Panc1 (cell line): ENCODE results near the gene ANKRD17. TPM values are rescaled to one million over a fixed set of nuclear protein-coding genes. Genes with fewer than 3 reads are reported as not detected.

Experiments used
- ATAC-seq: fragments of 200-7000 bp; cut with Tn5 transposase; 2 replicates; pipeline ENCODE4 v1.9.1; 2020; ENCODE audit warnings: mild to moderate bottlenecking, moderate library complexity
- BruUV-seq: library from RNA; stranded (reverse); fragments of 400-500 nt; replicated peaks from 2 replicates; lab custom pipeline; 2021; lab: Mats Ljungman, UMichigan
- CTCF ChIA-PET: fragments of 300-600 bp; sonication (Branson Sonifier 250); formaldehyde crosslinking; loops from one replicate; lab custom pipeline; 2022; ENCODE audit warnings: antibody characterized with exemption; lab: Charles Lee
- POLR2A ChIA-PET: fragments of 300-600 bp; sonication (Branson Sonifier 250); formaldehyde crosslinking; loops from one replicate; lab custom pipeline; 2022; ENCODE audit warnings: antibody characterized with exemption; lab: Charles Lee
- DNase-seq: peaks from one replicate; pipeline ENCODE4 v3.0.0-alpha.2; 2010; ENCODE audit warnings: low read depth, low spot score
- H3K27ac ChIP-seq: 2 replicates; pipeline ENCODE4 v1.5.1; 2011; ENCODE audit warnings: mild to moderate bottlenecking, low read length, inconsistent platforms
- H3K27me3 ChIP-seq: fragments of 200-500 bp; sonication (Bioruptor generic); 2 replicates; pipeline ENCODE4 v1.6.0; 2014; ENCODE audit warnings: low read length, inconsistent platforms; ENCODE audit not compliant: control insufficient read depth, insufficient read depth
- H3K36me3 ChIP-seq: fragments of 200-500 bp; sonication (Bioruptor generic); 2 replicates; pipeline ENCODE4 v1.5.1; 2014; ENCODE audit warnings: inconsistent platforms, mild to moderate bottlenecking, low read length, moderate library complexity; ENCODE audit not compliant: control insufficient read depth, insufficient read depth
- H3K4me1 ChIP-seq: 2 replicates; pipeline ENCODE4 v1.5.1; 2011; ENCODE audit warnings: inconsistent platforms, mild to moderate bottlenecking, low read length, moderate library complexity; ENCODE audit not compliant: control insufficient read depth, insufficient read depth
- H3K4me3 ChIP-seq, 2 experiments: 2 replicates each; pipeline ENCODE4 v1.5.1; 2011 to 2012; ENCODE audit warnings: low read depth in 2 of 2, low read length in 2 of 2, mild to moderate bottlenecking in 2 of 2, inconsistent platforms in 1 of 2, moderate library complexity in 1 of 2
- H3K9me3 ChIP-seq: fragments of 200-500 bp; sonication (Bioruptor generic); 2 replicates; pipeline ENCODE4 v1.5.1; 2014; ENCODE audit warnings: low read depth, mild to moderate bottlenecking, inconsistent platforms, low read length, moderate library complexity; ENCODE audit not compliant: control insufficient read depth, insufficient read depth
- POLR2AphosphoS5 ChIP-seq: IDR thresholded peaks from 2 replicates; pipeline ENCODE4 v1.6.1; 2012; ENCODE audit warnings: mild to moderate bottlenecking, low read depth, low read length, moderate library complexity
- REST ChIP-seq, 2 experiments: IDR thresholded peaks; 2 replicates each; pipeline ENCODE4 v1.6.1; 2011 to 2012; ENCODE audit warnings: low read depth in 2 of 2, control low read depth in 1 of 2, low read length in 1 of 2, mild to moderate bottlenecking in 1 of 2, moderate library complexity in 1 of 2; ENCODE audit not compliant: insufficient read depth in 1 of 2
- SIN3A ChIP-seq: IDR thresholded peaks from 2 replicates; pipeline ENCODE4 v1.6.1; 2012; ENCODE audit warnings: low read depth, mild to moderate bottlenecking, low read length, moderate library complexity, borderline replicate concordance; ENCODE audit not compliant: insufficient read depth
- TCF7L2 ChIP-seq: IDR thresholded peaks from 2 replicates; pipeline ENCODE4 v1.6.1; 2011; ENCODE audit warnings: mild to moderate bottlenecking, low read depth, low read length, inconsistent platforms
- in situ Hi-C: cut with HindIII; loops from 2 replicates; pipeline ENCODE4 v1.10.0; 2016; ENCODE audit warnings: low sequenced_read_pairs, low pct_unique_long_range_greater_than_20kb
- intact Hi-C: fragments of 100-400 bp; cut with micrococcal nuclease; formaldehyde crosslinking; loops from one replicate; pipeline ENCODE4 v1.10.0; 2022; ENCODE audit not compliant: unreplicated experiment
- total RNA-seq: library from RNA; stranded (reverse); gene quantifications from one replicate; pipeline ENCODE4 v1.2.1, GENCODE V29; 2021; ENCODE audit not compliant: unreplicated experiment
- TF ChIP-seq, protein P1 (sequence below): fragments of 450-650 bp; IDR thresholded peaks from 2 replicates; pipeline ENCODE4 v1.5.1; 2017; ENCODE audit warnings: mild to moderate bottlenecking

ANKRD17 gene
- total RNA-seq, 1 experiment from 2014 or later: 38.5 TPM

- no peak for ATAC-seq
- ChIA-PET POLR2A (no interaction called here), CTCF (no interaction called here)
- no peak for DNase-seq
- no peak overlapping the region for H3K4me3 ChIP-seq
- no peaks in the 10 kb centered on the region for H3K4me1 ChIP-seq
- no peaks in the 10 kb centered on the region for H3K27me3 ChIP-seq
- H3K9me3 ChIP-seq: no peaks in the 10 kb centered on the region
- H3K36me3 ChIP-seq: peaks cover 18% of the 10 kb centered on the region
- in situ Hi-C loops: no loop called here
- H3K27ac ChIP-seq: no peak overlapping the region
- no TSS peak for BruUV-seq
- intact Hi-C loops: no loop called here
- TF ChIP-seq REST (IDR thresholded peaks at IDR 0.05; ENCODE audit: insufficient read depth in 1 of 2, low read depth in 2 of 2, low read length in 1 of 2) (no peak), POLR2AphosphoS5 (no peak), TCF7L2 (no peak), SIN3A (no peak)
- TF ChIP-seq, protein P1, sequence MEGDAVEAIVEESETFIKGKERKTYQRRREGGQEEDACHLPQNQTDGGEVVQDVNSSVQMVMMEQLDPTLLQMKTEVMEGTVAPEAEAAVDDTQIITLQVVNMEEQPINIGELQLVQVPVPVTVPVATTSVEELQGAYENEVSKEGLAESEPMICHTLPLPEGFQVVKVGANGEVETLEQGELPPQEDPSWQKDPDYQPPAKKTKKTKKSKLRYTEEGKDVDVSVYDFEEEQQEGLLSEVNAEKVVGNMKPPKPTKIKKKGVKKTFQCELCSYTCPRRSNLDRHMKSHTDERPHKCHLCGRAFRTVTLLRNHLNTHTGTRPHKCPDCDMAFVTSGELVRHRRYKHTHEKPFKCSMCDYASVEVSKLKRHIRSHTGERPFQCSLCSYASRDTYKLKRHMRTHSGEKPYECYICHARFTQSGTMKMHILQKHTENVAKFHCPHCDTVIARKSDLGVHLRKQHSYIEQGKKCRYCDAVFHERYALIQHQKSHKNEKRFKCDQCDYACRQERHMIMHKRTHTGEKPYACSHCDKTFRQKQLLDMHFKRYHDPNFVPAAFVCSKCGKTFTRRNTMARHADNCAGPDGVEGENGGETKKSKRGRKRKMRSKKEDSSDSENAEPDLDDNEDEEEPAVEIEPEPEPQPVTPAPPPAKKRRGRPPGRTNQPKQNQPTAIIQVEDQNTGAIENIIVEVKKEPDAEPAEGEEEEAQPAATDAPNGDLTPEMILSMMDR: no peak
These were observed 167.9 kb downstream of the ANKRD17 start for GRCh38 chr4:73090738-73091137.

- in situ Hi-C loops (no loop called here), intact Hi-C loops (no loop called here)
- no TSS peak for BruUV-seq
- no peak for DNase-seq
- no peak for TF ChIP-seq POLR2AphosphoS5
- TF ChIP-seq TCF7L2: no peak
- TF ChIP-seq SIN3A: no peak
- no peak for TF ChIP-seq REST (IDR thresholded peaks at IDR 0.05; ENCODE audit: insufficient read depth in 1 of 2, low read depth in 2 of 2, low read length in 1 of 2)
- TF ChIP-seq, protein P1: no peak
- Histone ChIP-seq H3K4me1 (no peaks in the 10 kb centered on the region), H3K27me3 (no peaks in the 10 kb centered on the region), H3K36me3 (peaks cover 17% of the 10 kb centered on the region), H3K9me3 (no peaks in the 10 kb centered on the region), H3K27ac (no peak overlapping the region), H3K4me3 (no peak overlapping the region)
- ChIA-PET POLR2A (no interaction called here), CTCF (no interaction called here)
- ATAC-seq: no peak
These were observed 170.7 kb downstream of the ANKRD17 start for GRCh38 chr4:73087871-73088270.
